Breast epithelium (tissue), 4 donors: ENCODE data around the gene RBP2. TPM values are rescaled to one million over a fixed set of nuclear protein-coding genes. Genes with fewer than 3 reads are reported as not detected.

Experiments used
- DNase-seq, 2 donors: peaks; one replicate each; pipeline ENCODE4 v3.0.0-alpha.2; 2019; ENCODE audit warnings: low spot score in 2 of 2
- H3K27ac ChIP-seq, 2 donors: fragments of 200-600 bp; sonication (generic) in 1 of 2; one replicate each; pipeline ENCODE4 v1.5.1; 2016 to 2019; ENCODE audit warnings: mild to moderate bottlenecking in 1 of 2
- H3K27me3 ChIP-seq, 2 donors: fragments of 200-600 bp; sonication (generic) in 1 of 2; one replicate each; pipeline versions ENCODE4 v1.5.1 to v1.6.0; 2017 to 2019; ENCODE audit warnings: control low read depth in 1 of 2, mild to moderate bottlenecking in 1 of 2
- H3K36me3 ChIP-seq: fragments of 200-600 bp; one replicate; pipeline ENCODE4 v1.5.1; 2019
- H3K4me1 ChIP-seq, 2 donors: fragments of 200-600 bp; sonication (generic); one replicate each; pipeline ENCODE4 v1.5.1; 2016 to 2019; ENCODE audit warnings: control low read depth in 1 of 2
- H3K4me3 ChIP-seq, 3 donors: fragments of 200-600 bp; sonication (generic); 1 replicate in 2 of 3; 2 replicates in 1 of 3; pipeline ENCODE4 v1.5.1; 2016 to 2019; ENCODE audit warnings: mild to moderate bottlenecking in 3 of 3, moderate library complexity in 2 of 3
- H3K9me3 ChIP-seq, 2 donors: fragments of 200-600 bp; sonication (generic) in 1 of 2; one replicate each; pipeline ENCODE4 v1.5.1; 2016 to 2019; ENCODE audit warnings: control low read depth in 1 of 2
- POLR2A ChIP-seq: fragments of 450-650 bp; IDR thresholded peaks from one replicate; pipeline ENCODE4 v1.6.1; 2016; ENCODE audit warnings: antibody characterized with exemption, mild to moderate bottlenecking, moderate library complexity
- POLR2AphosphoS5 ChIP-seq, 3 donors: sonication (generic); formaldehyde crosslinking; IDR thresholded peaks; one replicate each; pipeline ENCODE4 v1.6.1; 2017; ENCODE audit warnings: antibody characterized with exemption in 3 of 3
- intact Hi-C: fragments of 100-400 bp; cut with DNase I; formaldehyde crosslinking; loops from one replicate; pipeline ENCODE4 v1.15.1; 2023; ENCODE audit warnings: low total_unique reads
- total RNA-seq, 3 donors: library from RNA; depleted of rRNA; stranded (reverse); fragments of >200 nt; gene quantifications; one replicate each; pipeline ENCODE4 v1.1.0, GENCODE V29; 2016
- TF ChIP-seq, protein P1 (sequence below), 3 donors: fragments of 450-650 bp; IDR thresholded peaks; one replicate each; pipeline ENCODE4 v1.5.1; 2016 to 2017; ENCODE audit warnings: antibody characterized with exemption in 3 of 3, mild to moderate bottlenecking in 3 of 3, moderate library complexity in 3 of 3

RBP2 gene
- total RNA-seq, 3 donors from 2014 or later = 1.3 TPM; not detected in 2

DNA sequence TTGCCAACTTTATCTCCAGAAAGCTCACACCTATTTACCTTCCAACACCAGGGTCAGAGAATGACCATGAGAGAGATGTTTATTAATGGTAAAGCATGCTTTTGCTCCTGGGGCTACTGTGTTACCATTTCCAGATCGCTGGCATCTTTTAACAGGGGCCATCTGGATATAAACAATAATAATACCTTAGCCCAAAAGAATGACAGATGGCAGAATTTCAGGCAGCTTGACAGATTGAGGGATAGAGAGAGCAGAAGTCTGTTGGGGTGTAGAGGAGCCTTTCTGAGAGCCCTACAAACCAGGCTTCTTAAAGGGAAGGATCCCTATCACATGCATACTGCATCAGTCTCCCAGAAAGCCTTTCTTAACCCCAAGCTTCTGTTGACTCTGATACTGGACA, 45.5 kb upstream of the RBP2 start:
- Histone ChIP-seq H3K9me3 (no peaks in the 10 kb centered on the region), H3K36me3 (no peaks in the 10 kb centered on the region), H3K4me3 (no peak overlapping the region), H3K27me3 (no peaks in the 10 kb centered on the region), H3K4me1 (no peaks in the 10 kb centered on the region), H3K27ac (no peak overlapping the region)
- intact Hi-C loops = loop anchor here (5.0 kb wide), 1 partner anchor 1240 kb away; no protein-coding TSS in a partner anchor
- TF ChIP-seq, protein P1, sequence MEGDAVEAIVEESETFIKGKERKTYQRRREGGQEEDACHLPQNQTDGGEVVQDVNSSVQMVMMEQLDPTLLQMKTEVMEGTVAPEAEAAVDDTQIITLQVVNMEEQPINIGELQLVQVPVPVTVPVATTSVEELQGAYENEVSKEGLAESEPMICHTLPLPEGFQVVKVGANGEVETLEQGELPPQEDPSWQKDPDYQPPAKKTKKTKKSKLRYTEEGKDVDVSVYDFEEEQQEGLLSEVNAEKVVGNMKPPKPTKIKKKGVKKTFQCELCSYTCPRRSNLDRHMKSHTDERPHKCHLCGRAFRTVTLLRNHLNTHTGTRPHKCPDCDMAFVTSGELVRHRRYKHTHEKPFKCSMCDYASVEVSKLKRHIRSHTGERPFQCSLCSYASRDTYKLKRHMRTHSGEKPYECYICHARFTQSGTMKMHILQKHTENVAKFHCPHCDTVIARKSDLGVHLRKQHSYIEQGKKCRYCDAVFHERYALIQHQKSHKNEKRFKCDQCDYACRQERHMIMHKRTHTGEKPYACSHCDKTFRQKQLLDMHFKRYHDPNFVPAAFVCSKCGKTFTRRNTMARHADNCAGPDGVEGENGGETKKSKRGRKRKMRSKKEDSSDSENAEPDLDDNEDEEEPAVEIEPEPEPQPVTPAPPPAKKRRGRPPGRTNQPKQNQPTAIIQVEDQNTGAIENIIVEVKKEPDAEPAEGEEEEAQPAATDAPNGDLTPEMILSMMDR (IDR thresholded peaks at IDR 0.05) = no peak
- no peak for TF ChIP-seq POLR2A
- no peak for TF ChIP-seq POLR2AphosphoS5 (IDR thresholded peaks at IDR 0.05)
- DNase-seq = no peak

DNA sequence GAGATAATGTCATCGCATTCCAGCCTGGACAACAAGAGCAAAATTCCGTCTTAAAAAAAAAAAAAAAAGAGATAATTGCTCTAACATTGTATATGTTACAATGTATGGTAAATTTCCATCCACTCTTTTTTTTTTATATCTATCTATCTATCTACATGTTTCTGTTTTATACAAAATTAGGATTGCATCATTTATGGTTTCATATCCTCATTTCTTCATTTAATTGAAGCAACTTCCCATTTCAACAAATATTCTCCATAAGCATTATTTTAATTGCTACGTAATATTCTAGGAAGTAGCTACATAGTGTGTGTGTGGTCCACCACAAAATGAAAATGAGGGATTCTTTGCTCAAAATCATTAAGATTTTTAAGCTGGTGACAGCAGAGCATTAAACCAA, 44.8 kb upstream of the RBP2 start:
- no peak for DNase-seq
- H3K9me3 ChIP-seq = no peaks in the 10 kb centered on the region
- TF ChIP-seq, protein P1 (IDR thresholded peaks at IDR 0.05) = no peak
- TF ChIP-seq POLR2AphosphoS5 (IDR thresholded peaks at IDR 0.05) (no peak), POLR2A (no peak)
- H3K27ac ChIP-seq = no peak overlapping the region
- H3K27me3 ChIP-seq = no peaks in the 10 kb centered on the region
- no peaks in the 10 kb centered on the region for H3K36me3 ChIP-seq
- no peaks in the 10 kb centered on the region for H3K4me1 ChIP-seq
- intact Hi-C loops = loop anchor here (5.0 kb wide), 1 partner anchor 1241 kb away; no protein-coding TSS in a partner anchor
- no peak overlapping the region for H3K4me3 ChIP-seq

DNA sequence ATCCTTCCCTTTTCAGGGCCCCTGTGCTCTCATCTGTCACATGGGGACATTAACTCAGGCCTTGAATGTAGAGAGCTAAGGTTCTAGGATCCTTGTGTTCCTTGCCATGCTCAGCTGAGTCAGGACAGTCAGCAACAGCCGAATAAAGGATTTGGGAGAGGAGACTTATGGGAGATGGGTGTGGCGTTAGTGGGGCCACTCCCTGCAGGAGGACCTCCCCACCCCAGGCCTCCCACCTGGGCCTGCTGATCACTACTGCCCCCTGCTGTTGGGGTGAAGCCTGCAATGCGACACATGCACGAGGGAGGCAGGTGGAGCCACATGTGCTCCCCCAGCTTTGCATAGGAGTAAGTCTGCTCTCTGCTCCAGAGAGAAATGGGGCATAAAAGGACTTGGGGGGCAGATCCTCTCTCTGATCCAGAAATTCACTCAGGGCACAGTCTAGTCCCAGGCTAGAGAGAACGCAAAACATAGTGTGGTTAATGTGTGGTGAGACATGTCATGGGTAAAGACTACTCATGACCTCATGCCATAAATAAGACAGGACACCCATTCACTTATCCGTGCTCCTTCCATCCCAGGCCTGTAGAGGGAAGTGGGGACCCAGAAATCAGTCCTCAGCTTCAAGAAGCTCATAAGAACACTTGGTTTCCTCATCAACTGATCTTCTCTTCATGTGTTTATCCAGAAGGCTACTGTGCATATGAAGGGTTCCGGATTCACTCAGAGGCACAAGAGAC, 43.9 kb upstream of the RBP2 start:
- Histone ChIP-seq H3K27ac (no peak overlapping the region), H3K27me3 (no peaks in the 10 kb centered on the region), H3K4me1 (no peaks in the 10 kb centered on the region), H3K9me3 (no peaks in the 10 kb centered on the region), H3K4me3 (no peak overlapping the region), H3K36me3 (no peaks in the 10 kb centered on the region)
- no peak for DNase-seq
- intact Hi-C loops = loop anchor here (5.0 kb wide), 1 partner anchor 1242 kb away; no protein-coding TSS in a partner anchor
- TF ChIP-seq, protein P1 (IDR thresholded peaks at IDR 0.05) = no peak
- TF ChIP-seq POLR2AphosphoS5 (IDR thresholded peaks at IDR 0.05) (no peak), POLR2A (no peak)

DNA sequence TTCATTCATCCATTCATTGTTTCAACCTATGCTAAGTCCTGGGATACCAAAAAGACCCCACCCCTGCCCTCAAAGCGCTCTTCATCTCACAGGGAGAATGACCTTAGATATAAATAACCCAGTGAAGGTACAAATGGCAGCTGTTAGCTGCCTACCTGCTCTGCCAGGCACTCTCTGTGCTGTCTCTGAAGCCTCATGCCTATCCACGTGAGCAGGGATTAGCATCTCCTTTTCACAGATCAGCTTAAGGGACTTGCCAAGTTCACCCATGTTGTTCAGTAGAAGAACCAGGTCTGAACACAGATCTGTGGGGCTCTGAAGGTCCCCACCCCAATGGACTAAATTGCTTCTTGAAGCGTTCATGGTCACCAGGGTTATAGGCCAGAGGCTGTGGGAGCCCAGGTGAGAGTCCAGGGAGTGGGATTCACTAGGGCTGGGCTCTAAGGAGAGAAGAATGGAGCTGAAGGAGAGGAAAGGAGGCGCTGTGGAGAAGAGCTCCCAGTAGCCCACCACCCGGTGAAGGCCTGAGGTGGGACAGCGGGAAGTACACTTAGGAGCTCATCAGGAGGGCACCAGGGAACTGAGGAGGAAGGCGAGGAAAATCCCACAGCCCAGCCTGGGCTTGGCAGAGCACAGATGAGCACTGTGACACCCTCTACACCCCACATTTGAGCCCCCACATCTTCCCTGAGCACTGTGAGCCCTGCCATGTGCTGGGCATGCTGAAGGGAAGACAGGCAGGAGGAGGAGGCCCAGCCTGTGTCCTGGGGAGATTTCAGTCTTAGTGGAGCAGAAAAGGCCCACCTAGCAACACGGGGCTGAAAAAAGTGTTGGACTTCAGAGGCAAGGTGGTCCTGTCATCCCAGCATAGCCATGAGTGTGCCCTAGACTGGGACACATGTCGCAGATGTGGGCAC, 42.9 kb upstream of the RBP2 start:
- no peak overlapping the region for H3K27ac ChIP-seq
- DNase-seq = no peak
- H3K9me3 ChIP-seq = no peaks in the 10 kb centered on the region
- no peaks in the 10 kb centered on the region for H3K36me3 ChIP-seq
- intact Hi-C loops = no loop called here
- H3K4me3 ChIP-seq = no peak overlapping the region
- no peaks in the 10 kb centered on the region for H3K4me1 ChIP-seq
- H3K27me3 ChIP-seq = no peaks in the 10 kb centered on the region
- TF ChIP-seq POLR2A (no peak), POLR2AphosphoS5 (IDR thresholded peaks at IDR 0.05) (no peak)
- TF ChIP-seq, protein P1 (IDR thresholded peaks at IDR 0.05) = no peak

DNA sequence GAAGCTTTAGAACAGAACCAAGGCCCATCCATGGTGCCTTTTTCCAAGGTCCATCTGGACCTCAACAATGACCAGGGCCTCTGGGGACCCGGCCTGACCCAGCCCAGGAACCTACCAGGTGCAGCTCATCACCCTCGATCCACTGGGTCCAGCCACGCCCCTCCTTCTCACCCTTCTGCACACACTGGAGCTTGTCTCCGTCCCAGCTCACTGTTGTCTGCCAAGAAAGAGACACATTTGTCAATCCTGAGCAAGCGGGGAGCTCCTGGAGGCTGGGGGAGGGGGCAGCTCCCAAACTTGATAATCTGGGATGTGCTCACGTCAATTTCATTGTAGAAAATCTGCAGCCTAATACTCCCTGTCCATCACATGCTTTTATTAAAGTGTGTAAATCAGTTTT, 42.0 kb upstream of the RBP2 start:
- H3K9me3 ChIP-seq = no peaks in the 10 kb centered on the region
- H3K4me1 ChIP-seq = no peaks in the 10 kb centered on the region
- no peak overlapping the region for H3K27ac ChIP-seq
- H3K27me3 ChIP-seq = no peaks in the 10 kb centered on the region
- H3K4me3 ChIP-seq = no peak overlapping the region
- no peak for DNase-seq
- TF ChIP-seq POLR2A = no peak
- TF ChIP-seq POLR2AphosphoS5 (IDR thresholded peaks at IDR 0.05) = no peak
- TF ChIP-seq, protein P1 (IDR thresholded peaks at IDR 0.05) = no peak
- intact Hi-C loops = no loop called here
- no peaks in the 10 kb centered on the region for H3K36me3 ChIP-seq
